ENCODE measurements around the gene TYW1B.

GRCh38 chr7:72760602-72761001 is 67.4 kb downstream of the TYW1B start:
- TF ChIP-seq POLR2A (IDR thresholded peaks at IDR 0.05): no peak
- TF ChIP-seq CTCF (IDR thresholded peaks at IDR 0.05): no peak
